GM21723 (cell line): ENCODE results near the gene LCORL.

ENCODE experiments used
- ATAC-seq: cut with Tn5 transposase; IDR thresholded peaks from one replicate; pipeline ENCODE4 v1.9.1; 2021; ENCODE audit warnings: mild to moderate bottlenecking, moderate library complexity; ENCODE audit not compliant: unreplicated experiment

The LCORL gene

GRCh38 chr4:17939054-17939453 lies 82.5 kb downstream of the LCORL start:
- ATAC-seq: no peak

- ATAC-seq: no peak
Observed at GRCh38 chr4:17934286-17934685, 87.3 kb downstream of the LCORL start.

GRCh38 chr4:17933126-17933525 lies 88.4 kb downstream of the LCORL start:
- ATAC-seq: no peak

GRCh38 chr4:17932041-17932440 lies 89.5 kb downstream of the LCORL start:
- ATAC-seq: no peak

GRCh38 chr4:17930256-17930655 lies 91.3 kb downstream of the LCORL start:
- no peak for ATAC-seq

- no peak for ATAC-seq
Observed at GRCh38 chr4:17924189-17924588, 97.4 kb downstream of the LCORL start.

GRCh38 chr4:17921451-17921850 lies 100.1 kb downstream of the LCORL start:
- no peak for ATAC-seq

GRCh38 chr4:17920681-17921080 lies 100.9 kb downstream of the LCORL start:
- no peak for ATAC-seq

GRCh38 chr4:17915439-17915838 lies 106.1 kb downstream of the LCORL start:
- no peak for ATAC-seq

GRCh38 chr4:17912011-17912410 lies 109.5 kb downstream of the LCORL start:
- no peak for ATAC-seq

GRCh38 chr4:17911608-17912007 lies 109.9 kb downstream of the LCORL start:
- no peak for ATAC-seq

- ATAC-seq: no peak
Observed at GRCh38 chr4:17898553-17899055, 123.0 kb downstream of the LCORL start.

- no peak for ATAC-seq
Observed at GRCh38 chr4:17895481-17895880, 126.1 kb downstream of the LCORL start.

GRCh38 chr4:17894421-17894820 lies 127.1 kb downstream of the LCORL start:
- no peak for ATAC-seq

GRCh38 chr4:17889692-17890091 lies 131.9 kb downstream of the LCORL start:
- ATAC-seq: no peak

GRCh38 chr4:17884511-17884910 lies 137.0 kb downstream of the LCORL start:
- no peak for ATAC-seq

GRCh38 chr4:17884063-17884462 lies 137.5 kb downstream of the LCORL start:
- ATAC-seq: no peak

GRCh38 chr4:17877661-17878060 lies 143.9 kb downstream of the LCORL start:
- ATAC-seq: no peak

- no peak for ATAC-seq
Observed at GRCh38 chr4:17876943-17877342, 144.6 kb downstream of the LCORL start.

GRCh38 chr4:17875402-17876070 lies 146.0 kb downstream of the LCORL start:
- peak; percentile 98 for ATAC-seq

- ATAC-seq: no peak
Observed at GRCh38 chr4:17869327-17869726, 152.2 kb downstream of the LCORL start.

- no peak for ATAC-seq
Observed at GRCh38 chr4:17867276-17867675, 154.3 kb downstream of the LCORL start.

GRCh38 chr4:17866810-17867209 lies 154.7 kb downstream of the LCORL start:
- ATAC-seq: no peak
